Measurements from ENCODE around the gene AP2S1.
A peak's percentile ranks its signal among the peaks of the same experiment; 100 is the strongest.
"Not testable (repeated sequence)": the region's sequence is repeated elsewhere in the genome, so short reads cannot be mapped to it uniquely, and the experiment has no call there.

Gene AP2S1

GRCh38 chr19:46880431-46880830, 29.8 kb upstream of the AP2S1 start:
- no peak overlapping the region for H3K27ac Mint-ChIP-seq
- ATAC-seq (ENCODE audit: low read depth): no peak
- H3K4me3 Mint-ChIP-seq: no peak overlapping the region
- no peaks in the 10 kb centered on the region for H3K27me3 Mint-ChIP-seq
- no peaks in the 10 kb centered on the region for H3K36me3 Mint-ChIP-seq
- peaks cover 5% of the 10 kb centered on the region for H3K4me1 Mint-ChIP-seq
- DNase-seq (ENCODE audit: low spot score in 2 of 2): no peak
- H3K9me3 Mint-ChIP-seq: no peaks in the 10 kb centered on the region

DNA sequence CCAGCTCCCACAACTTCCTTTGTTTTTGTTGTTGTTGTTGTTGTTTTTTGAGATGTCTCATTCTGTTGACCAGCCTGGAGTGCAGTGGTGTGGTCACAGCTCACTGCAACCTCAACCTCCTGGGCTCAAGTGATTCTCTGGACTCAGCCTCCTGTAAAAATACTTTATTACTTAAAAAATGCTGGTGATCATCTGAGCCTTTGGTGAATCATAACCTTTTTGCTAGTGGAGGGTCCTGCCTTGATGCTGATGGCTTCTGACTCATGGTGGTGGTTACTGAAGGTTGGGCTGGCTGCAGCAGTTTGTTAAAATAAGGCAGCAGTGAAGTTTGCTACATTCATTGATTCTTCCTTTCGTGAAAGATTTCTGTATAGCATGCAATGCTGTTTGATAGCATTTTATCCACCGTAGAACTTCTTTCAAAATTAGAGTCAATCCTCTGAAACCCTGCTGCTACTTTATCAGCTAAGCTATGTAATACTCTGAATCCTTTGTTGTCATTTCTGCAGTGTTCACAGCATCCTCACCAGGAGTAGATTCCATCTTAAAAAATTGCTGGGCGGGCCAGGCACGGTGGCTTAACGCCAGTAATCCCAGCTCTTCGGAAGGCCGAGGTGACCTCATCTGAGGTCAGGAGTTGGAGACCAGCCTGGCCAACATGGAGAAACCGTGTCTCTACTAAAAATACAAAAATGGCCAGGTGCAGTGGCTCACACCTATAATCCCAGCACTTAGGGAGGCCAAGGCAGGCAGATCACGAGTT, 28.1 kb upstream of the AP2S1 start:
- DNase-seq (ENCODE audit: low spot score in 2 of 2) (no peak), ATAC-seq (ENCODE audit: low read depth) (no peak)
- no peak overlapping the region for H3K4me3 Mint-ChIP-seq
- no peaks in the 10 kb centered on the region for H3K36me3 Mint-ChIP-seq
- peaks cover 2% of the 10 kb centered on the region for H3K4me1 Mint-ChIP-seq
- H3K27ac Mint-ChIP-seq: no peak overlapping the region
- no peaks in the 10 kb centered on the region for H3K27me3 Mint-ChIP-seq
- H3K9me3 Mint-ChIP-seq: no peaks in the 10 kb centered on the region

GRCh38 chr19:46875657-46876056, 25.0 kb upstream of the AP2S1 start:
- Mint-ChIP-seq H3K36me3 (no peaks in the 10 kb centered on the region), H3K27me3 (no peaks in the 10 kb centered on the region), H3K4me1 (peaks cover 4% of the 10 kb centered on the region), H3K9me3 (no peaks in the 10 kb centered on the region), H3K27ac (no peak overlapping the region), H3K4me3 (no peak overlapping the region)
- DNase-seq (ENCODE audit: low spot score in 2 of 2): no peak
- ATAC-seq (ENCODE audit: low read depth): no peak

DNA sequence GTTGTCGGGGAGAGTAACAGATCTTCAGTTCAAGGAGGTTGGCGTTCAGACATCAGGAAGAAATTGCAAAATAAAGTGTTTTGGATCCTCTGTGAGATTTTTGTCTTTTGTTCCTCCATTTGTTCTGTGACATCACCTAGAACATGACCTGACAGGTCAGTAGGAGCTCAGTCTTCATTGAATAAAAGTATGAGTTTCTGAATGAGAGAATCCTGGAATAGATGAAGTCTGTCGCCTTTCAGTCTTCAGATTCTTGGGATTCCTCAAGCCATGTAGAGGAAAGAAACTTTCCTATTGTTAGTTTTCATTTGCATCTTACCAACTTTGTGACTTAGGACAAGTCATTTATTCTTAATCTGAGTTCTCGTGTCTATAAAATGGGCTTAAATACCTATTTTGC, 24.6 kb upstream of the AP2S1 start:
- no peak for DNase-seq (ENCODE audit: low spot score in 2 of 2)

GRCh38 chr19:46872967-46873366, 22.3 kb upstream of the AP2S1 start:
- peaks cover 10% of the 10 kb centered on the region for H3K4me1 Mint-ChIP-seq
- H3K9me3 Mint-ChIP-seq: no peaks in the 10 kb centered on the region
- no peaks in the 10 kb centered on the region for H3K36me3 Mint-ChIP-seq
- ATAC-seq (ENCODE audit: low read depth): no peak
- H3K4me3 Mint-ChIP-seq: no peak overlapping the region
- H3K27ac Mint-ChIP-seq: no peak overlapping the region
- H3K27me3 Mint-ChIP-seq: no peaks in the 10 kb centered on the region
- DNase-seq (ENCODE audit: low spot score in 2 of 2): no peak

More for the DNA sequence above, 24.6 kb upstream of the AP2S1 start:
- no peak overlapping the region for H3K4me3 Mint-ChIP-seq
- no peak for ATAC-seq (ENCODE audit: low read depth)
- no peaks in the 10 kb centered on the region for H3K27me3 Mint-ChIP-seq
- no peak overlapping the region for H3K27ac Mint-ChIP-seq
- peaks cover 4% of the 10 kb centered on the region for H3K4me1 Mint-ChIP-seq
- H3K9me3 Mint-ChIP-seq: no peaks in the 10 kb centered on the region
- no peaks in the 10 kb centered on the region for H3K36me3 Mint-ChIP-seq

DNA sequence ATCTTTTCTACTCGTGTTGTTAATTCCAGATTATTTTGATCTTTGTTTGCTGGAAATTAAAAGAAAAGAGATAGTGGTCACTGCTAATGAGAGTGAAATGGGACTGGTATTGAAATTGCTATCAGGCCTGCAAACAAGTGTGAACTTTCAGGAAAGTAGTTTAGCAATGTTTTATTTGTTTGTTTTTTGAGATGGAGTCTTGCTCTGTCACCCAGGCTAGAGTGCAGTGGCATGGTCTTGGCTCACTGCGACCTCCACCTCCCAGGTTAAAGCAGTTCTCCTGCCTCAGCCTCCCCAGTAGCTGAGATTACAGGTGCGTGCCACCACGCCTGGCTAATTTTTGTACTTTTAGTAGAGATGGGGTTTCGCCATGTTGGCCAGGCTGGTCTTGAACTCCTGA, 20.5 kb upstream of the AP2S1 start:
- not testable (repeated sequence) for ATAC-seq (ENCODE audit: low read depth); H3K4me3 Mint-ChIP-seq; H3K36me3 Mint-ChIP-seq; H3K27me3 Mint-ChIP-seq; H3K9me3 Mint-ChIP-seq; H3K27ac Mint-ChIP-seq; DNase-seq (ENCODE audit: low spot score in 2 of 2)
- H3K4me1 Mint-ChIP-seq: peaks cover 20% of the 10 kb centered on the region

DNA sequence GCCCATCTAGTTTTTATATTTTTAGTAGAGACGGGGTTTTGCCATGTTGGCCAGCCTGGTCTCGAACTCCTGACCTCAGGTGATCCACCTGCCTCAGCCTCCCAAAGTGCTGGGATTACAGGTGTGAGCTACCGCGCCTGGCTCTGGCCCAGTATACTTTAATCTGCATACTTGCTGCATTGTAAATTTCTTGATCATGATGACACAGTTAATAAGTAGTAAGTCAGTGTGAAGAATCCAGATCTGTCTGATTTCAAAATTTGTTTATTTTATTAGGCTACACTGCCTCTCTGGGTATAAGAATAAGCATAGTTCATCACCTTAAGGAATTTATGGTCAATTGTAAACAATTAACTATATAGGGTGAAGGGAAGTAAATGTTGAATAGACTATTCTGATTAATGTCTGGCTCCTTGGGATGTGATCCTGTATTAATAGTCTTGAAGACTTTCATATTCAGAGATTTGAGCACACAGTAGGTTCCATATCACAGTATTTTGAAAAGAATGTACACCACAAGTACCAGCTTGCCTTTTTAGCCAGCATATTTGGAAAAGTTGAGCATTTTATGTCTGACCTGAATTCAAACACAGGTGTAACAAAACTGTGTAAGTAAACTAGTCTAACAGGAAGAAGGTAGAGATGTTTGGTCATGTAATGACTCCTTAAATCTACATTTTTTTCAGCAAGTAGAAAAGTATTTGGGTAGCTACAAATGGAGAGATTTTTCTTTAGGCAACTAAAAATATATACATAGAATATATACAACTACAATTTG, 17.6 kb upstream of the AP2S1 start:
- DNase-seq (ENCODE audit: low spot score in 2 of 2) (no peak), ATAC-seq (ENCODE audit: low read depth) (no peak)
- H3K36me3 Mint-ChIP-seq: no peaks in the 10 kb centered on the region
- peaks cover 26% of the 10 kb centered on the region for H3K4me1 Mint-ChIP-seq
- no peaks in the 10 kb centered on the region for H3K9me3 Mint-ChIP-seq
- H3K27me3 Mint-ChIP-seq: no peaks in the 10 kb centered on the region
- no peak overlapping the region for H3K4me3 Mint-ChIP-seq
- H3K27ac Mint-ChIP-seq: no peak overlapping the region

DNA sequence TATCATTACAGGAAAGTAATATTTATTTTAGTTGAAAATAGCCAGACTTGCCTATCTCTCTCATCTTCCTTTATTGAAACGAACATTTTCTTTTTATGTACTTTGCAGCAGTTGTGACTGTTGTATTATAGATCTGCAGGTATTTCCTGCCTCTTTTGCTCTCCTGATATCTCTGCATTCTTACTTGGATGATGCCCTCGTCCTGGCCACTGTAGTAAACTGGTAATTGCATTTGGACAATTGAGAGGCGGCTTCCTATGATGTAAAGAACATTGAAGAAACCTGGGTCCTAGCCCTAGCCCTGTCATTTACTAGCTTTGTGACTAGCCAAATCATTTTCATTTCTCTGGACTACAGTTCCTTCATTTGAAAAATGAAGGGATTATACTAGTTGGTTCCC, 16.5 kb upstream of the AP2S1 start:
- Mint-ChIP-seq H3K9me3 (no peaks in the 10 kb centered on the region), H3K4me3 (no peak overlapping the region), H3K27ac (peak overlapping the region; percentile 18), H3K4me1 (peaks cover 26% of the 10 kb centered on the region), H3K27me3 (no peaks in the 10 kb centered on the region), H3K36me3 (no peaks in the 10 kb centered on the region)
- DNase-seq (ENCODE audit: low spot score in 2 of 2) (no peak), ATAC-seq (ENCODE audit: low read depth) (no peak)

DNA sequence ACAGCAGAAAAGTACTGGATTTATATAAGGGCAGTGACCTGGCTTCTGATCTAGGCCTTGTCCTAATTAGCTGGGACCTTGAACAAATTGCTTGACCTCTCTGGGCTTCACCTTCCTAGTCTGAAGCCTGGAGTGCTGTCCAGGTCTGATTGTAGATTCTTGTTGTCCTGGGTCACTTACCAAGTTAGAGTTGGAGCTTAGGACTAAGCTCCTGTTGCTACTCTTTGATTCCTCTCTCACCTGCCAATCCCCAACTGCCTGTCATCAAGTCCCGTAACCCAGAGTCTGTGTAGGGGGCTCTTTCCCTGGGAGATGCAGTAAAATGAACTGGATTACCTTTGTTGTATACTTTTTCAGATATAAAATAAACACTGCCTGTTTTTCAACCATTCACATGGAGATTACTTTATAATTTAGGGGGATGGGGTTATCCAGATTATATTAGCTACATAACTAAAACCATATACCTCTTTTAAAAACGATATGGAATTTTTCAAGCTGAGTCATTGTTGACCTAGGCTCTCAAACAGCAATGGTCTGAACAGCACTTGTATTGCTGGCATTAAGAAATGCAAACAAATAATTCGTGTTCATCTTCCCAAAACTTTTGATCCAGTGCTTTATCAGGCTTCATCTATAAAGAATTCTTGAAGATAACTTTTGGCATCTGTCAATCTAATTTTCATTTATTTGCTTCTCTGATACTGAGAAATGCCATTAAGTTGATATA, 15.9 kb upstream of the AP2S1 start:
- Mint-ChIP-seq H3K4me1 (peaks cover 22% of the 10 kb centered on the region), H3K27ac (peak overlapping the region; percentile 18), H3K4me3 (no peak overlapping the region), H3K27me3 (no peaks in the 10 kb centered on the region), H3K36me3 (no peaks in the 10 kb centered on the region), H3K9me3 (no peaks in the 10 kb centered on the region)
- no peak for DNase-seq (ENCODE audit: low spot score in 2 of 2)
- no peak for ATAC-seq (ENCODE audit: low read depth)

DNA sequence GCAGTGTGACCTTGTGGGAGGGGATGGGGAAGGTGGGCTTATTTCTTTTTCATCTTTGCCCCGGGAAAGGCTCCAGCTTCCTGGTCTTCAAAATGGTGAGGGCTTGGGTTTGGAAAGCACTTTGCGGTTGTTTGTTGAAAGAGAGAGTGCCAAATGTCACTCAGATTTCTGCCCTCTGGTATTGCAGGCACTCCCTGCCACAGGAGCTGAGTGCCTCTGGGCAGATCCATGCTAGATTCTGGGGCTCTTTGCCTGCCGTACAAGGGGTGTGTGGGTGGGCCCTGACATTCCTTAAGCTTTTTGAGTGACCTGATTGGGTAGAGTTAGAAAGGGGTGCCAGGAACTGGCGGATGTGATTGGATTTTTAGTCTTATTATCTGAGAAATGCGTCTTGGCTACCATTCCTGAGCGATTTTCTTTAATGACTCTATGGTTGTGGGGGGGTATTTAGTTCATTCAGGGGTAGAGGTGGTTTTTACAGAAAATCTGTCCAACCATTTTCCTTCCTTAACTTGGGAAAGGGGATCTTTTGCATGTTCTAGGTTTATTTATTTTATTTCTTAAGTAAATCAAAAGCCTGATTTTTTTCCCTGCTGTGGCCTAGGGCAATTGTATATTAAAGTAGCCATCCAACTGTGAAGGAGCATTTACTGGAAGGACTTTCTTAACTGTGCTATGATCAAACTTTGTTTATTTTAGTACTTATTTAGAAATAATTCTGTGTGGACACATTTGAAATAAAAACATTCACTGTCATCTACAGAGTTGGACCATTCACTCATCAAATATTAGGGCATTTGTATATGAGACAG, 13.4 kb upstream of the AP2S1 start:
- Mint-ChIP-seq H3K27me3 (no peaks in the 10 kb centered on the region), H3K4me3 (no peak overlapping the region), H3K27ac (no peak overlapping the region), H3K9me3 (no peaks in the 10 kb centered on the region), H3K36me3 (no peaks in the 10 kb centered on the region), H3K4me1 (peaks cover 23% of the 10 kb centered on the region)
- ATAC-seq (ENCODE audit: low read depth): no peak
- no peak for DNase-seq (ENCODE audit: low spot score in 2 of 2)

DNA sequence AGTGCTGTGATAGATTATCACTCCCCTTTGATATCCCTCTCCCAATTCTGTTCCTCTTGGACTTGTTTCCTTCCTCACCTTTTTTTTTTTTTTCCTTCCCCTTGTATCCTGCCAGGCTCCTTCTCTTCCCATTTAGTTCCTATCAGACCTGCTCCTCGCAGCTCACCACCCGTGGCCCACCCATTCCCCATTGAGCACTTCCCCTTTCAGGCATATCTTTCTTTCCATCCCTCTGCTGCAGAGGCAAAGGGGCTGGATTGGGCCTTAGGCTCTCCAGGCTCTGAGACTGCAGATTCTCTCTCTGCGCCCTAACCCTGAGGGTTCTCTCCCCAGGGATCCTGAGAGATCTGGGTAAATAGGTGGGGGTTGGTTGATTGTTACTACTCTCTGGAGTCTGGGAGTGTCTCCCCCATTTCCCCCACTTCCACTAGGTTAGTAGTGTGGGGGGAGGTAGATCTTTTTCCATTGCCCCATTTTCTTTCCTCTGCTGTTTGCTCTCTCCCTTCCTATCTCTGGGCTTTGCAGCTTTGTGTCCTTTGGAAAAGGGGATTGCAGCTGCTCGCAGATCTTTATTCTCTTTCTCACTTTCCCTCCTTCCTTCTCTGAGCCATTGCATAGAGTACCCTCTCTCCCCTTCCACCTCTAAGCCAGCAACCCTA, 12.5 kb upstream of the AP2S1 start:
- Mint-ChIP-seq H3K4me3 (no peak overlapping the region), H3K4me1 (peaks cover 20% of the 10 kb centered on the region), H3K9me3 (no peaks in the 10 kb centered on the region), H3K27ac (no peak overlapping the region), H3K27me3 (no peaks in the 10 kb centered on the region), H3K36me3 (no peaks in the 10 kb centered on the region)
- ATAC-seq (ENCODE audit: low read depth) (no peak), DNase-seq (ENCODE audit: low spot score in 2 of 2) (no peak)

GRCh38 chr19:46862503-46862834, 11.8 kb upstream of the AP2S1 start:
- Mint-ChIP-seq H3K27me3 (no peaks in the 10 kb centered on the region), H3K9me3 (no peaks in the 10 kb centered on the region), H3K36me3 (no peaks in the 10 kb centered on the region), H3K27ac (no peak overlapping the region), H3K4me3 (no peak overlapping the region), H3K4me1 (peaks cover 18% of the 10 kb centered on the region)
- DNase-seq (ENCODE audit: low spot score in 2 of 2): no peak
- no peak for ATAC-seq (ENCODE audit: low read depth)

- Mint-ChIP-seq H3K4me3 (no peak overlapping the region), H3K27ac (no peak overlapping the region), H3K36me3 (no peaks in the 10 kb centered on the region), H3K4me1 (peaks cover 14% of the 10 kb centered on the region), H3K9me3 (no peaks in the 10 kb centered on the region), H3K27me3 (no peaks in the 10 kb centered on the region)
- DNase-seq (ENCODE audit: low spot score in 2 of 2) (no peak), ATAC-seq (ENCODE audit: low read depth) (no peak)
Observed at GRCh38 chr19:46861691-46862502, 11.3 kb upstream of the AP2S1 start.

Data from memory B cell (primary cell).